ENCODE data around the gene C16orf74.

Gene C16orf74

DNA sequence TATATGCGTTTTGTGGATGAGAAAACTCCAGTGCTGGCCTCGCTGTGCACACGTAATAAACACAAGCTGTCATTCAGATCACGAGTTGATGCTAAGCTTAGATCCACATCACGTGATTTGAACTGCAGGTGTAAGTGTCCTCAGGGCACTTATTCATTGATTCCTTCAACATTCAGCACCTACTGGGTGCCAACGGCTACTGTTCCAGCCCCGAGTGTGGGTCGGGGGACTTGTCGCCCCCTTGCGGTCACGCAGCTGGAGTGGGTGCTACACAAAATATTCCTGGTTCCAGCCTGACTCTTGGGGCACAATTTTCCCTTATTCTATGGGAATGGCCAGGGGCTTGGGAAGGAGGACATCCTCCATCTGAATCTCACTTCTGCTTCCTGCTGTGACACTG is 32.2 kb downstream of the C16orf74 start:
- DNase-seq (ENCODE audit: low read depth in 2 of 2) = no peak

GRCh38 chr16:85718153-85718477 is 32.8 kb downstream of the C16orf74 start:
- no peak for DNase-seq (ENCODE audit: low read depth in 2 of 2)

DNA sequence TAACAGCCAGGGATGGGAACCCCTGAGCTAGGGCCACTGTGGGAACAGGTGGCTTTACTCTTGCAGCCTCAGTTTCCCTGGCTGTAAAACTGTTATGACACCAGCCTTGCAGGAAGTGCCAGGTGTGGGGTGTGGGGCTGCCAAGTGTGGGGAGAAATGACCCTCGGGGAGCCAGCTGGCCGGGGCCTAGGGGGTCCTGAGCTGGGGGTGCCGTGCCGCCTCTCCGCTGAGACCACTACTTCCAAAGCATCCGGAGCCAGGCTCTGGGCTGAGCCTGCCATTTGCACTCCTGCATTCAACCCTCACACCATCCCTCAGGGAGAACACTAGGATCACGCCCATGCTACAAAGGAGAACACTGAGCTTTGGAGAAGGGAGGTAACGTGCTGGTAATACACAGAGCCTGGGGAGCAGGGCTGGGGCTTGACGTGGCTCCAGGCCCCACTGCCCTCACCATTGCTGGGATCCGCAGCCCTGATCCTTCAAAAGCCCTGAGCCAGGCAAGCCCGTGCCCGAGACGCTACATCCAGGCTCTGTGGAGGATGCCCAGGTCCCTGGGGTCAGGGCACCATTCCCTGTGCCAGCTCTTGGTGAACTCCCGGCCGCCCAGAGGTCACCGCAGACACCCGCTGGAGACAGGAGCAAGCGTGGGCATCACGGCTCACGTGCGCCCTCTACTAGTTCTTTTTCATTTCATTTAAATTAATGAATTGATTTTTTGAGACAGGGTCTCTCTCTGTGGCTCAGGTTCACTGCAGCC is 33.3 kb downstream of the C16orf74 start:
- DNase-seq (ENCODE audit: low read depth in 2 of 2) = peak in 1 of 2 donors; percentile 23

GRCh38 chr16:85716680-85717038 is 34.2 kb downstream of the C16orf74 start:
- DNase-seq (ENCODE audit: low read depth in 2 of 2) = no peak

- DNase-seq (ENCODE audit: low read depth in 2 of 2) = no peak
Observed at GRCh38 chr16:85716022-85716679, 34.7 kb downstream of the C16orf74 start.

DNA sequence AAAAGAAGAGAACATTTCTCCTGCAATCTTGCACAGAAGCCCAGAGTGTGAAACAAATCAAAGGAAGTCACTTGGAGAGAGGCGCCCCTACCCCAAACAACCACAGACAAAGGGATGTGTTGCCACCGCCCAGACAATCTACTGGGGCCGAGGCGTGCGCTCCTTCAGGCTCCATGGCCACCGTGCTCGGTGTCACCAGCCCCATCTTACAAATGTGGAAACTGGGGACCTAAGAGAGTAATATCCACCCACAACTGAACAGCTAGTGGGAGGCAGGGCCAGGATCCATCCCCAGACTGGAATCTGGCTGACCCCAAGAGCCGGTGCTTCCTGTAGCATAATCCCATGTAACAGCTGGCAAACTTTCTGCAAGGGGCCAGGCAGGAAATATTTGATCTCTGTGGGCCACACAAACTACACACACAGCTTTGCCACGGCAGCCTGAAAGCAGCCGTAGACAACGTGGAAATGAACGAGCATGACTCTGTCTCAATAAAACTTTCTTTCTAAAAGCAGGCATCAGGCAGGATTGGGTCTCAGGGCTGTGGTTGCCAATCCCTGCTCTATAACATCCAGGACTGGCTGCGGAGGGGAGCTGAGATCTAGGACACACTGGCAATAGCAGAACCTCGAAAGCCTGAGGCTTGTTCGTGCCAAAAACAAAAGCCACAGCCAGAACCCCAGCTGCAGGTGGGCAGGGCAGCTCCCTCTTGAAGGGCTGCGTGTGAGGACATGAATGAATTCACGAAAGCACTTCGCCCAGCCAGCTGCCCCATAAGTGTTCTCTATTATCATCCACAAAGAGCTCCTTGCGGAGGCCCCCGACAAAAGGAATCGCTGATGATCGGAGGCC is 35.5 kb downstream of the C16orf74 start:
- no peak for DNase-seq (ENCODE audit: low read depth in 2 of 2)

- DNase-seq (ENCODE audit: low read depth in 2 of 2) = no peak
Observed at GRCh38 chr16:85712801-85713200, 38.1 kb downstream of the C16orf74 start.

DNA sequence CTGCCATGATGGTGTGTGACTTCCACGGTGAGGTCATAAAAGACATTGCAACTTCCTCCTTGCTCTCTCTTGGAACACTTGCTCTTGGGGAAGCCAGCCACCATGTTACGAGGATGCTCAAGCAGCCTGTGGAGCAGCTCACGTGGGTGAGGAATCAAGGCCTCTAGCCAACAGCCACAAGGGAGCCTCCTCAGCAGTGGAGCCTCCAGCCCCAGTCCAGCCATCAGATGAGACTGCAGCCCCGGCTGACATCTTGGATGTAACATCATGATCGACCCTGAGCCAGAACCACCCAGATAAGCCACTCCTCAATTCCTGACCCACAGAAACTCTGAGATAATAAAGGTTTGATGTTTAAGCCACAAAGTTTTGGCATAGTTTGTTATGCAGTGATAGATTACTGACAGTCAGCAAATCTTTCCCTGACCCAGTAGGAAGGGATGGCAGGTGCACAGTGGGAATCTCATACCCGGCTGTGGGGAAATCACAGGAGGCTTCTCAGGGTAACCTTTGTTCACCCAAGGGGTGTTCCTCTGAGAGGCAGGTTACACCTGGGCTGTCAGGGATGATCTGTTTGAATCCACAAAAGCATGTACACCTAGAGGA is 38.8 kb downstream of the C16orf74 start:
- no peak for DNase-seq (ENCODE audit: low read depth in 2 of 2)

- DNase-seq (ENCODE audit: low read depth in 2 of 2) = no peak
Observed at GRCh38 chr16:85710732-85711131, 40.2 kb downstream of the C16orf74 start.

- DNase-seq (ENCODE audit: low read depth in 2 of 2) = no peak
Observed at GRCh38 chr16:85709766-85710585, 40.9 kb downstream of the C16orf74 start.

- DNase-seq (ENCODE audit: low read depth in 2 of 2) = no peak
Observed at GRCh38 chr16:85708338-85708737, 42.6 kb downstream of the C16orf74 start.

DNA sequence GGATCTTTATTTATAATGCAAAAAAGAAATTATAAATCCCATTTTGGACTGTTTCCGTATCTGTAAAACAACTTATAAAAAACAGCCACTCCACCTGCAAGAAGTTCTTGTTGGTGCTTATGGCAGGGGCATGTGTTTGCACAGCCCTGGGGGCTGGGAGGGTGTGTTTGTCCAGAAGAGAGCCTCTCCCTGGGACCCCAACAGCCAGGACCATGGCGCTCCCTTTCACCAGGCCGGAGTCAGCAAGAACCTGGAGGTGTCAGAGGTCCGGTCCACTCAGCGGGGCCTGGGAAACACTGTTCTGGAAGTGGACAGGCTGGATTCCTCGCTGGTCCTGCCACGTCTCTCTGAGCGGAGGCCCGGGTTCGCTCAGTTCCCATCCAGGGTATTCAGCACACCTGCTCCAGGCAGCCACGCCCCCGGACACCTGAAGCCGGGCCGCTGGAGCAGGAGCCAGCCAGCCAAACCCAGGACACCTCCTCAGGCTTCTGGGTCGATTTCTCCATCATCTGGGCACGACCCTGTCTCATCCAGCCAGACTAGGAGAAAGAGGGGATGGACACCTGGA is 43.3 kb downstream of the C16orf74 start:
- DNase-seq (ENCODE audit: low read depth in 2 of 2) = no peak

GRCh38 chr16:85706449-85707034 is 44.4 kb downstream of the C16orf74 start:
- no peak for DNase-seq (ENCODE audit: low read depth in 2 of 2)

- no peak for DNase-seq (ENCODE audit: low read depth in 2 of 2)
Observed at GRCh38 chr16:85704900-85705846, 45.7 kb downstream of the C16orf74 start.

DNA sequence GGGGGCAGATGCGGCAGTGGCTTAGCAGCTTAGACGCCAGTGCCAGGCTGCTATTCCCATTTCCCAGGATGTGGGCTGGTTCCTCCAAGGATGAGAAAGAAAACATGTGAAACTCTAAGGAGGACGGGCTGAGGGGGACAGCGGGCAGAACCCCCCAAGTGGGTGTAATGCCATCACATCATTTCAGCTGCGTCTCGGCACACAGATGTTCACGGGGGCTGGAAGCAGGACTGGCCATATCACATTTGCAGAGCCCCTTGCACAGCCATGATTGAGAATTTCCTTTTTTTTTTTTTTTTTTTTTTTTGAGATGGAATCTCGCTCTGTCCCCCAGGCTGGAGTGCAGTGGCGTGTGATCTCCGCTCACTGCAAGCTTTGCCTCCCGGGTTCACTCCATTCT is 46.9 kb downstream of the C16orf74 start:
- no peak for DNase-seq (ENCODE audit: low read depth in 2 of 2)

GRCh38 chr16:85699628-85700027 is 51.3 kb downstream of the C16orf74 start:
- no peak for DNase-seq (ENCODE audit: low read depth in 2 of 2)

- no peak for DNase-seq (ENCODE audit: low read depth in 2 of 2)
Observed at GRCh38 chr16:85698935-85699558, 51.8 kb downstream of the C16orf74 start.

- no peak for DNase-seq (ENCODE audit: low read depth in 2 of 2)
Observed at GRCh38 chr16:85698459-85698891, 52.4 kb downstream of the C16orf74 start.

GRCh38 chr16:85697431-85697830 is 53.5 kb downstream of the C16orf74 start:
- no peak for DNase-seq (ENCODE audit: low read depth in 2 of 2)

All from stimulated activated CD8-positive, alpha-beta memory T cell treated with anti-CD3 and anti-CD28 coated beads, Interleukin-7, amount 100 ng/mL, for 1 hour (primary cell).